C1 segment of cervical spinal cord (tissue), 14 donors: ENCODE results near the gene GJA5.

Experiments
- DNase-seq, 14 donors: peaks; one replicate each; lab custom pipeline; 2025; lab: John Stamatoyannopoulos, UW

Gene GJA5

GRCh38 chr1:147760481-147761260, at the start of gene GJA5:
GJA5 (minus strand) TSS chr1:147760602; CDS start chr1:147759238, 1,364 bp downstream.
- DNase-seq = no peak

- no peak for DNase-seq
These were observed 48.8 kb upstream of the GJA5 start for GRCh38 chr1:147809236-147809635.

GRCh38 chr1:147808025-147808424, 47.6 kb upstream of the GJA5 start:
- DNase-seq = no peak

- DNase-seq = no peak
These were observed 47.0 kb upstream of the GJA5 start for GRCh38 chr1:147807405-147807804.

- no peak for DNase-seq
These were observed 44.7 kb upstream of the GJA5 start for GRCh38 chr1:147804942-147805723.

GRCh38 chr1:147800804-147801203, 40.4 kb upstream of the GJA5 start:
- DNase-seq = no peak

- DNase-seq = no peak
These were observed 38.3 kb upstream of the GJA5 start for GRCh38 chr1:147798731-147799130.

- DNase-seq = no peak
These were observed 34.2 kb upstream of the GJA5 start for GRCh38 chr1:147794570-147794969.

GRCh38 chr1:147791876-147792275, 31.5 kb upstream of the GJA5 start:
- DNase-seq = no peak

- DNase-seq = no peak
These were observed 27.4 kb upstream of the GJA5 start for GRCh38 chr1:147787765-147788164.

- no peak for DNase-seq
These were observed 26.1 kb upstream of the GJA5 start for GRCh38 chr1:147786536-147786935.

- no peak for DNase-seq
These were observed 25.5 kb upstream of the GJA5 start for GRCh38 chr1:147785794-147786506.

- DNase-seq = no peak
These were observed 24.5 kb upstream of the GJA5 start for GRCh38 chr1:147784941-147785340.

GRCh38 chr1:147781056-147781471, 20.7 kb upstream of the GJA5 start:
- no peak for DNase-seq

GRCh38 chr1:147777694-147778093, 17.3 kb upstream of the GJA5 start:
- no peak for DNase-seq

GRCh38 chr1:147773215-147773715, 12.9 kb upstream of the GJA5 start:
- DNase-seq = no peak

- DNase-seq = no peak
These were observed 12.2 kb upstream of the GJA5 start for GRCh38 chr1:147772570-147772969.

- DNase-seq = peak in 8 of 14 donors; percentile 0 to 54 (median 8)
These were observed 11.1 kb upstream of the GJA5 start for GRCh38 chr1:147771226-147772125.

GRCh38 chr1:147769106-147769505, 8.7 kb upstream of the GJA5 start:
- peak in 1 of 14 donors; percentile 2 for DNase-seq

GRCh38 chr1:147768582-147768981, 8.2 kb upstream of the GJA5 start:
- DNase-seq = no peak

GRCh38 chr1:147768101-147768500, 7.7 kb upstream of the GJA5 start:
- DNase-seq = no peak
